Stimulated activated CD8-positive, alpha-beta memory T cell treated with anti-CD3 and anti-CD28 coated beads, Interleukin-7, amount 100 ng/mL, for 24 hours (primary cell): Measurements from ENCODE around the gene NLRP6.
"Not testable (repeated sequence)": the region's sequence is repeated elsewhere in the genome, so short reads cannot be mapped to it uniquely, and the experiment has no call there.

Source experiments
- DNase-seq: peaks from one replicate; pipeline ENCODE4 v3.0.0-alpha.2; 2020; ENCODE audit warnings: low read depth

The NLRP6 gene

DNA sequence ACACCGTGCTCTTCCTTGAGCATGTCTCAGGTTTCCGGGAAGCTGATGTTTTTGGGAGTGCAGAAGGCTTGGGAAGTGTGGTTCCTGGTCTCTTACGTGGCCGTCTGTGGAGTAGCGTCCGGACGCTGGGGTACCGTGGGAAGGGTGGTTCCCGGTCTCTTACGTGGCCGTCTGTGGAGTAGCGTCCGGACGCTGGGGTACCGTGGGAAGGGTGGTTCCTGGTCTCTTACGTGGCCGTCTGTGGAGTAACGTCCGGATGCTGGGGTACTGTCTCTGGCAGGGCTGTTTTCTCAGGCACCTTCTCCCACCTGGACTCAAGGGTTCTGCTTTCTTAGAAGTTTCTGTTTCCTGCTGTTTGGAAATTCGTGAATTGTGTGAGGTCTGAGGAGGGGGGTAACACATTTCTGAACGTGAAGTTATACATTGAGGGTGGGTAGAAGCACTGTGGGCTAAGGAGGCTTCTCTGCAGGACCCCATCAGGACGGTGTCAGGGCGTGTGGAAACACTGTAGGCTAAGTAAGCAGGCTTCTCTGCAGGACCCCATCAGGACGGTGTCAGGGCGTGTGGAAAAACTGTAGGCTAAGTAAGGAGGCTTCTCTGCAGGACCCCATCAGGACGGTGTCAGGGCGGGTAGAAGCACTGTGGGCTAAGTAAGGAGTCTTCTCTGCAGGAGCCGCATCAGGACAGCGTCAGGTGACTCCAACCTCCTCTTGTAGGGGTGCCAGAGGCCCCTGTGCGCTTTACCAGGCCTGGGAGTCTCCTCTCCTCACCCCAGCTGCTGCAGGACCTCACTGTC lies 47.8 kb downstream of the NLRP6 start:
- no peak for DNase-seq

DNA sequence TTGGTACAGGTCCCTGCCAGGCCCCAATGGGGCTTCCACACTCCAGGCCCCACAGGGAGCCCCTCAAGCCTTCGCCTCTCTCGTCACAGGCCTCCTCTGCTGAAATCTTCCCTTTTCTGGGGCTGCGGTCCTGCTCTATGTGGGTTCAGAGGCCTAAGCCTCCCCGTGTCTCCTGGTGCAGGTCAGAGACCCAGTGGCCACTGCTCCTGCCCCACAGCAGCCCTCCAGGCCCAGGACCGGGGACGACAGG lies 48.3 kb downstream of the NLRP6 start:
- no peak for DNase-seq

DNA sequence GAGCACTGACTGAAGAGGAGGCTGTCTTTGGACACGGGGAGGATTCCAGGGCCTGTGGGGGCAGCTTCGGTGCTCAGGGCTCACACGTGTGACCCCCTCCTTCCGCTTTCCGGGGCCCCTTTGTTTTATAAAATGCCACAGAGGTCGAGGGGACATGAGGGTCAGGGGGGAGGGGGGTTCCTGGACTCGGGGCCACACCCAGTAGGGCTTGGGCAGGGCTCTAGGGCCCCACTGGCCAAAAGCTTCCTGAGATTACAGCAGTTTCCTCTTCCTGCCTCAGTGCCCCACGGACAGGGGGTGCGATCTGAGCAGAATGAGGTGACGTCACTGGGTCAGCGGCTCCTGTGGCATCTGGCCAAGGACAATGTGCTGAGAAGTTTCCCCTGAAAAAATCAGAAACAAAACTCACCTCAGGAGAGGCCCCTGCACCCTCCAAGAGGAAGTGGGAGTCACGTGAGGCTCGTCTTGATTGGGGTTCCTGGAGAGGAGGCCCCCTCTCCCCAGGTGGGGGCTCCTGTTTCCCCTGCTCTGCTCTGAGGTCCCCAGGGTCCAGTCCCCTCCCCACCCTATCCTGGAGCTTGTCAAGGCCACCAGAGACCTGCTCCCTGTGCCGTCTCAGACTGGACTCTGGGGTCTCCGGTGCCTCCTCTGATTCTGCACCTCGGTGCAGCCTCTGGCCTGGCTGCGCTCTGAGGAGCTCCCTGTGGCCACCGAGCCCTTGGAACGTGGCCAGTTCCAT lies 48.8 kb downstream of the NLRP6 start:
- DNase-seq = no peak

DNA sequence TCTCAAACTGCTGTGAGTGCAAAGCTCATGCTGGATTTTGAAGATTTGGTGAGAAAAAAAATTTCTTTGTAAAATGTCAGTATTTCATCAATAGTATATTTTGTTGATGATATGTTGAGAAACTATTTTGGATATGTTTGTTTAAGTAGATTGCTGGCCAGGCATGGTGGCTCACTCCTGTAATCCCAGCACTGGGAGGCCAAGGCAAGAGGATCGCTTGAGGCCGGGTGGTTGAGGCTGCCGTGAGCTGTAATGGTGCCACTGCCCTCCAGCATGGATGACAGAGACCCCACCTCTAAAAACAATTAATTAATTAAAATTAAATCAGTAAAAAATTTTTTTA lies 49.3 kb downstream of the NLRP6 start:
- DNase-seq = no peak

DNA sequence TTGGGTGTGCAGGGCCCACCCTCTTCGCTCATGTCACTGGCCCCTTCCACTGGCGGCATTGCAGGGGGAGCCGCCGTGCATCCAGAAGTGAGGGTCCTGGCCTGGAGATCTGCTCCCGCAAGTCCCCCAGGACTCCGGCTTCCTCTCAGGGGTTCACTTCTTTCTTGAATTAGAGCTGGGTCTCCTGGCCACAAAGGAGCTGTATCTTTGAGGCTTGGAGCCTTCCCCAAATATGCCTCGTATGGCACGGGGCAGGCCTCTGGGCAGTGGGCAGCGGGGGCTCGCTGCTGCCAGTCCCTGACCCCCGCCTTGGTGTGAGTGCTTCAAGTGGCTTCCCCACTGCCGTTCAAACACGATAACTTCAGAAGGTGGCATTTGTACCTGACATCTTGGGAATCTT lies 49.8 kb downstream of the NLRP6 start:
- no peak for DNase-seq

DNA sequence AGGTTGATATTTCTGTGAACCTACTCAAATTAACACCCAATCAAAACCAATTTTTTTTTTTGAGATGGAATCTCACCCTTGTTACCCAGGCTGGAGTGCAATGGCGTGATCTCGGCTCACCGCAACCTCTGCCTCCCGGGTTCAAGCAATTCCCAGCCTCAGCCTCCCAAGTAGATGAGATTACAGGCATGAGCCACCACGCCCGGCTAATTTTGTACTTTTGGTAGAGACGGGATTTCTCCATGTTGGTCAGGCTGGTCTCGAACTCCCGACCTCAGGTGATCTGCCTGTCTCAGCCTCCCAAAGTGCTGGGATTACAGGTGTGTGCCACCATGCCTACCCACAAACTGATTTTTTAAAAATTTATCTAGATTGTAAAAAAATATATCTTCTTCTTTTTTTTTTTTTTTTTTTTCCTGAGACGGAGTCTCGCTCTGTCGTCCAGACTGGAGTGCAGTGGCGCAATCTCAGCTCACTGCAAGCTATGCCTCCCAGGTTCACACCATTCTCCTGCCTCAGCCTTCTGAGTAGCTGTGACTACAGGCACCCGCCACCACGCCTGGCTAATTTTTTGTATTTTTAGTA lies 50.4 kb downstream of the NLRP6 start:
- DNase-seq = not testable (repeated sequence)

GRCh38 chr11:329886-330253 lies 51.7 kb downstream of the NLRP6 start:
- DNase-seq = no peak

GRCh38 chr11:330307-330693 lies 52.1 kb downstream of the NLRP6 start:
- no peak for DNase-seq

GRCh38 chr11:330694-331357 lies 52.6 kb downstream of the NLRP6 start:
- no peak for DNase-seq

DNA sequence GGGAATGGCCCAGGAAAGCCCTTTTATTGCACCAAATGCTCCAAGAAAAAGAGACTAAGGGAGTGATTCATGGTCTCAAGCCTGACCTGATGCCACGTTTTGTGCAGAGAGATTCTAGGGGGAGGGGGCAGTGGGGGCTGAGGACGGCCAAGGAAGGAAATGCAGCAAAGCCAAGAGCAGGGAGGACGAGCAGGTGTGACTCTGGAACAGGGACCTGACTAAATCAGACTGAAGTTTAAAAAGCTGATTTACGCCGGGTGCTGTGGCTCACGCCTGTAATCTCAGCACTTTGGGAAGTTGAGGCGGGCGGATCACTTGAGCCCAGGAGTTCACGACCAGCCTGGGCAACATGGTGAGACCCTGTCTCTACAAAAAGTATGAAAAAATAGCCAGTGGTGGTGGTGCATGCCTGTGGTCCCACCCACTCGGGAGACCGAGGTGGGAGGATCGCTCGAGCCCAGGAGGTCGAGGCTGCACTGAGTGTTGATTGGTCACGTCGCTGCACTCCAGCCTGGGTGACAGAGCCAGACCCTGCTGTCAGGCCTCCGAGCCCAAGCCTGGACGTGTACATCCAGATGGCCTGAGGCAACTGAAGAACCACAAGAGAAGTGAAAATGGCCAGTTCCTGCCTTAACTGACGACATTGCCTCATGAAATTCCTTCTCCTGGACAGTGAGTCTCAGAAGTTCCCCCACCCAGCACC lies 53.3 kb downstream of the NLRP6 start:
- DNase-seq = no peak

- DNase-seq = no peak
These were observed 54.7 kb downstream of the NLRP6 start for GRCh38 chr11:332651-333480.

DNA sequence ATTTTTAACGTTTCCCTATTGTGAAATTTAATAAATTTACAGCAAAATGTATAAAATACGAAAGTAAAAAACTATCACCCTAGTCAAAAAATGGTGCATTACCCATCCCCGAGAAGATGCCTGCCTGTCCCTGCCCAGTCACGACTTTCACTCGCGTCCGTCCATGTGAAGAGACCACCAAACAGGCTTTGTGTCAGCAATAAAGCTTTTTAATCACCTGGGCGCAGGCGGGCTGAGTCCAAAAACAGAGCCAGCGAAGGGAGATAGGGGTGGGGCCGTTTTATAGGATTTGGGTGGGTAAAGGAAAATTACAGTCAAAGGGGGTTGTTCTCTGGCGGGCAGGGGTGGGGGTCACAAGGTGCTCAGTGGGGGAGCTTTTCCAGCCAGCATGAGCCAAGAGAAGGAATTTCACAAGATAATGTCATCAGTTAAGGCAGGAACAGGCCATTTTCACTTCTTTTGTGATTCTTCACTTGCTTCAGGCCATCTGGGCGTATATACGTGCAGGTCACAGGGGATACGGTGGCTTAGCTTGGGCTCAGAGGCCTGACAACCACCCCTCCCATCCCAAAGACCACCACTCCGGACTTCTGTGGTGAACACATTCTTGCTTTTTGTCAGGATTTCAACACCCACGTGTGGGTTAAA lies 55.5 kb downstream of the NLRP6 start:
- not testable (repeated sequence) for DNase-seq

DNA sequence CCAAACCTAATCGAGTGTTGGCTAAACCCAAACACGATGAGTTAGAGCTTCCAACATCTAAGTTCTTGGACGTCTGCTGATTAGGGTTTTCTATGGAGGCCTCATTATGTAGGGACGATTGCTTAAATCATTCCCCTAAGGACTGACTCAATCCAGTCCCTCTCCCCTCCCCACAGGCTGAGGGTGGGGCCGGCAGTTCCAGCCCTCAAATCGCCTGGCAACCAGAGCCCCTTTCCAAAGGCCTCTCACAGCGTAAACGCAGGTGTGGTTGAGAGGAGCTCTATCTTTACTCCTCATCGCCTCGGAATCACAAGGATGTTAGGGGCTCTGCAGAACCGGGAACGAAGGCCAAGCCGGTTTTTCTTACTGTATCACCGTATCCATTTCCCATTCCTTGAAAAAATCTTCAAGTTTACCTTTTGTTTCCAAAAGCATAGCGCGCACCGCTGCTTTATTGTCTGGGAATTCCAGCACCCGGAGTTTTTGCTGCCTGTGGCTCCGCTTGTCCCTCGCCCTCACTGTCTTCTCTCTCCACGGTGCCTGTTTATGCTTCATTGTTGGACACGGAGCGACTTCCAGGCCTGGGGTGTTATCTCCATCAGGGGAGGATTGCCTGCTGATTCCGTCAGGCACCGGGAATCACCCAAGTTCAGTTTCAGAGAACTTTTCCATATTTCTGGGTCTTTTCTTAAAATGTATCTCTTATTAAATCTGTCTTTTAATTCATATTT lies 56.2 kb downstream of the NLRP6 start:
- DNase-seq = no peak
